Measurements from ENCODE around the gene ATP8B4.

- TF ChIP-seq, protein P1, sequence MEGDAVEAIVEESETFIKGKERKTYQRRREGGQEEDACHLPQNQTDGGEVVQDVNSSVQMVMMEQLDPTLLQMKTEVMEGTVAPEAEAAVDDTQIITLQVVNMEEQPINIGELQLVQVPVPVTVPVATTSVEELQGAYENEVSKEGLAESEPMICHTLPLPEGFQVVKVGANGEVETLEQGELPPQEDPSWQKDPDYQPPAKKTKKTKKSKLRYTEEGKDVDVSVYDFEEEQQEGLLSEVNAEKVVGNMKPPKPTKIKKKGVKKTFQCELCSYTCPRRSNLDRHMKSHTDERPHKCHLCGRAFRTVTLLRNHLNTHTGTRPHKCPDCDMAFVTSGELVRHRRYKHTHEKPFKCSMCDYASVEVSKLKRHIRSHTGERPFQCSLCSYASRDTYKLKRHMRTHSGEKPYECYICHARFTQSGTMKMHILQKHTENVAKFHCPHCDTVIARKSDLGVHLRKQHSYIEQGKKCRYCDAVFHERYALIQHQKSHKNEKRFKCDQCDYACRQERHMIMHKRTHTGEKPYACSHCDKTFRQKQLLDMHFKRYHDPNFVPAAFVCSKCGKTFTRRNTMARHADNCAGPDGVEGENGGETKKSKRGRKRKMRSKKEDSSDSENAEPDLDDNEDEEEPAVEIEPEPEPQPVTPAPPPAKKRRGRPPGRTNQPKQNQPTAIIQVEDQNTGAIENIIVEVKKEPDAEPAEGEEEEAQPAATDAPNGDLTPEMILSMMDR (IDR thresholded peaks at IDR 0.05) = no peak
- TF ChIP-seq POLR2A (IDR thresholded peaks at IDR 0.05; ENCODE audit: low read depth) (no peak), EP300 (IDR thresholded peaks at IDR 0.05) (no peak)
Observed at GRCh38 chr15:49908933-49909295, 210.1 kb downstream of the ATP8B4 start.

All from esophagus muscularis mucosa (tissue), 4 donors.